Endothelial cell of umbilical vein (primary cell): Measurements from ENCODE around the gene VWC2. TPM values are rescaled to one million over a fixed set of nuclear protein-coding genes. Genes with fewer than 3 reads are reported as not detected.
A peak's percentile ranks its signal among the peaks of the same experiment; 100 is the strongest.

ENCODE experiments used
- BruUV-seq: library from RNA; stranded (reverse); fragments of 400-500 nt; replicated peaks from 2 replicates; lab custom pipeline; 2021; lab: Mats Ljungman, UMichigan
- CTCF ChIA-PET: fragments of 300-600, 350-600 bp; sonication (Branson Sonifier 250); formaldehyde crosslinking; loops from one replicate; lab custom pipeline; 2021; ENCODE audit warnings: antibody characterized with exemption, inconsistent platforms; lab: Charles Lee
- POLR2A ChIA-PET: fragments of 300-600, 350-600 bp; sonication (Branson Sonifier 250); formaldehyde crosslinking; loops from one replicate; lab custom pipeline; 2021; ENCODE audit warnings: antibody characterized with exemption, inconsistent platforms; lab: Charles Lee
- DNase-seq: peaks from one replicate; pipeline ENCODE4 v3.0.0-alpha.2; 2011; ENCODE audit warnings: low read depth, low spot score
- FAIRE-seq: peaks from 2 replicates; lab custom pipeline; 2011; peaks lifted over from hg19 to GRCh38; lab: Jason Lieb, UNC
- H2AFZ ChIP-seq: 2 replicates; pipeline ENCODE4 v1.6.0; 2012; ENCODE audit warnings: low read depth, low read length, control low read depth, inconsistent platforms
- H3K27ac ChIP-seq: 2 replicates; pipeline ENCODE4 v1.5.1; 2011; ENCODE audit warnings: low read depth, mild to moderate bottlenecking, control low read depth, low read length, moderate library complexity; ENCODE audit not compliant: insufficient read depth
- H3K27me3 ChIP-seq, 2 experiments: 2 replicates each; pipeline versions ENCODE4 v1.6.0 to v1.6.1; 2011; ENCODE audit warnings: low read length in 2 of 2, mixed read lengths in 1 of 2; ENCODE audit not compliant: control insufficient read depth in 2 of 2, insufficient read depth in 2 of 2
- H3K36me3 ChIP-seq, 2 experiments: 2 replicates in 1 of 2; 3 replicates in 1 of 2; pipeline ENCODE4 v1.5.1; 2011; ENCODE audit warnings: low read length in 2 of 2, mild to moderate bottlenecking in 1 of 2, moderate library complexity in 1 of 2; ENCODE audit not compliant: control insufficient read depth in 2 of 2, insufficient read depth in 2 of 2; ENCODE audit errors: extremely low read depth in 1 of 2
- H3K4me1 ChIP-seq: 3 replicates; pipeline ENCODE4 v1.5.1; 2011; ENCODE audit warnings: mild to moderate bottlenecking, low read length; ENCODE audit not compliant: control insufficient read depth, insufficient read depth; ENCODE audit errors: extremely low read depth
- H3K4me2 ChIP-seq: 2 replicates; pipeline ENCODE4 v1.6.1; 2011; ENCODE audit warnings: low read length, control low read depth, mixed read lengths; ENCODE audit not compliant: insufficient read depth
- H3K4me3 ChIP-seq, 3 experiments: fragments of 200-600 bp in 1 of 3; sonication (generic), shearing (Covaris generic) in 1 of 3; replicated peaks in 1 of 3; 2 replicates each; pipeline ENCODE4 v1.5.1; 2011 to 2016; ENCODE audit warnings: control low read depth in 3 of 3, low read length in 3 of 3, mild to moderate bottlenecking in 2 of 3, inconsistent platforms in 1 of 3, low read depth in 1 of 3, moderate library complexity in 1 of 3; ENCODE audit not compliant: insufficient read depth in 1 of 3
- H3K79me2 ChIP-seq: 2 replicates; pipeline ENCODE4 v1.6.0; 2012; ENCODE audit warnings: low read length, inconsistent platforms; ENCODE audit not compliant: control insufficient read depth, insufficient read depth
- H3K9ac ChIP-seq: replicated peaks from 2 replicates; pipeline ENCODE3; 2011; ENCODE audit warnings: low read length, control low read depth; ENCODE audit not compliant: insufficient read depth; ENCODE audit errors: extremely low read depth
- H3K9me1 ChIP-seq: replicated peaks from 3 replicates; pipeline ENCODE4 v1.6.0; 2011; ENCODE audit warnings: mild to moderate bottlenecking, low read length; ENCODE audit not compliant: control insufficient read depth, insufficient read depth; ENCODE audit errors: extremely low read depth
- H3K9me3 ChIP-seq: replicated peaks from 2 replicates; pipeline ENCODE4 v1.5.1; 2012; ENCODE audit warnings: low read length, inconsistent platforms; ENCODE audit not compliant: control insufficient read depth, insufficient read depth
- H4K20me1 ChIP-seq: replicated peaks from 2 replicates; pipeline ENCODE3; 2011; ENCODE audit warnings: mild to moderate bottlenecking, low read length; ENCODE audit not compliant: control insufficient read depth, insufficient read depth; ENCODE audit errors: extremely low read depth
- EZH2 ChIP-seq: IDR thresholded peaks from 2 replicates; pipeline ENCODE4 v1.6.1; 2012; ENCODE audit warnings: borderline replicate concordance, low read depth, mild to moderate bottlenecking, moderate library complexity, low read length, inconsistent platforms; ENCODE audit not compliant: severe bottlenecking
- FOS ChIP-seq: IDR thresholded peaks from 2 replicates; pipeline ENCODE4 v1.6.1; 2011; ENCODE audit warnings: mild to moderate bottlenecking, low read length, moderate library complexity, borderline replicate concordance; ENCODE audit not compliant: insufficient read depth
- GATA2 ChIP-seq: IDR thresholded peaks from 2 replicates; pipeline ENCODE4 v1.7.0; 2011; ENCODE audit warnings: low read depth, mild to moderate bottlenecking, moderate library complexity, mixed read lengths, low read length; ENCODE audit not compliant: insufficient read length, insufficient read depth
- JUN ChIP-seq: IDR thresholded peaks from 2 replicates; pipeline ENCODE4 v1.6.1; 2011; ENCODE audit warnings: borderline replicate concordance, low read depth; ENCODE audit not compliant: insufficient read length, insufficient read depth
- MYC ChIP-seq: IDR thresholded peaks from one replicate; pipeline ENCODE4 v1.6.1; 2011; ENCODE audit warnings: mild to moderate bottlenecking, low read depth, low read length
- POLR2A ChIP-seq: IDR thresholded peaks from 2 replicates; pipeline ENCODE4 v1.6.1; 2012; ENCODE audit warnings: low read depth, mild to moderate bottlenecking, control low read depth, low read length
- POLR2AphosphoS5 ChIP-seq: IDR thresholded peaks from 2 replicates; pipeline ENCODE4 v1.6.1; 2012; ENCODE audit warnings: low read depth, mild to moderate bottlenecking, control low read depth, low read length, moderate library complexity; ENCODE audit not compliant: insufficient read depth
- dilution Hi-C: fragments of 300-500 bp; cut with MboI; formaldehyde crosslinking; loops from one replicate; pipeline ENCODE4 v1.15.0; 2019; ENCODE audit warnings: low sequenced_read_pairs; ENCODE audit not compliant: extremely low pct_ligation_motif_present
- intact Hi-C: fragments of 100-400 bp; cut with micrococcal nuclease; formaldehyde crosslinking; loops from one replicate; pipeline ENCODE4 v1.10.0; 2022
- polyA plus RNA-seq, 4 experiments: library from polyadenylated mRNA; depleted of rRNA in 3 of 4; stranded (reverse) in 3 of 4; unstranded in 1 of 4; fragments of >200 nt; gene quantifications; 2 replicates each; pipeline versions ENCODE4 v1.2.1 to v1.2.3, GENCODE V29; 2011 to 2012; ENCODE audit warnings: missing spikeins in 1 of 4
- total RNA-seq: library from RNA; stranded (reverse); gene quantifications from 2 replicates; pipeline ENCODE4 v1.2.3, GENCODE V29; 2021
- TF ChIP-seq, protein P1 (sequence below), 2 donors: IDR thresholded peaks; 1 replicate in 1 of 2; 2 replicates in 1 of 2; pipeline ENCODE4 v1.5.1; 2011; ENCODE audit warnings: low read length in 2 of 2, mild to moderate bottlenecking in 2 of 2, moderate library complexity in 2 of 2, control low read depth in 1 of 2, inconsistent platforms in 1 of 2, low read depth in 1 of 2; ENCODE audit not compliant: insufficient read depth in 1 of 2; ENCODE audit errors: extremely low read depth in 1 of 2
- TF ChIP-seq, protein P2 (sequence below): IDR thresholded peaks from 2 replicates; pipeline ENCODE4 v1.6.1; 2011; ENCODE audit not compliant: insufficient read depth, insufficient read length

The VWC2 gene
- total and polyA plus RNA-seq, 2 donors (not counting 3 experiments of a cell fraction or from before 2014, with no cell fraction given), result not detected

DNA sequence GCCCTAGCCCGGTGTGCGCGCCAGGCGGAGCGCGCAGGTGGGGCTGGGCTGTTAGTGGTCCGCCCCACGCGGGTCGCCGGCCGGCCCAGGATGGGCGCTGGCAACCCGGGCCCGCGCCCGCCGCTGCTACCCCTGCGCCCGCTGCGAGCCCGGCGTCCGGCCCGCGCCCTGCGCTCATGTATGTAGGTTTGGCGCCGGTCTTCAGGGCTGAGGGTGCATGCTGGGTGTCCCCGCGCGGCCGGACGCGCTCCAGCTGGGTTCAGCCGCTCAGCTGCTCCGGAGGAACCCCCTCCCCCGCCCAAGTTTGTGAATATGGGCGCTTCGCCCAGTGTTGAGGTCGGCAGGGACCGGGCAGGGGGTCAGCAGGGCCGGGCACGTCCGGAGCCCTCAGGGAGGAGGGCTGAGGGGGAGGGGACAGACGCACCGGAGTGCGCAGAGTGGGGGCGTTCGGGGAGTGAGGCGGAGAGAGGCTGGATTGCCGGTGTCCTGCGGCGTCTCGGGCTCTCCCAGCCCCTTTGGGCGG lies 559 bp downstream of the VWC2 start:
- POLR2A ChIA-PET, result no interaction called here
- Histone ChIP-seq H3K9me1 (no peaks in the 10 kb centered on the region), H3K4me1 (no peaks in the 10 kb centered on the region), H4K20me1 (no peaks in the 10 kb centered on the region), H2AFZ (no peak overlapping the region), H3K79me2 (no peaks in the 10 kb centered on the region), H3K9me3 (no peaks in the 10 kb centered on the region), H3K27ac (no peak overlapping the region), H3K27me3 (peaks cover 10 to 26% of the 10 kb centered on the region in 2 experiments), H3K36me3 (no peaks in the 10 kb centered on the region), H3K4me3 (no peak overlapping the region), H3K9ac (no peak overlapping the region), H3K4me2 (no peak overlapping the region)
- CTCF ChIA-PET, result no interaction called here
- dilution Hi-C loops, result no loop called here
- TF ChIP-seq JUN (no peak), GATA2 (no peak), MYC (no peak), EZH2 (peak; percentile 3)
- FAIRE-seq (no peak), DNase-seq (no peak)
- no TSS peak for BruUV-seq
- intact Hi-C loops, result no loop called here

DNA sequence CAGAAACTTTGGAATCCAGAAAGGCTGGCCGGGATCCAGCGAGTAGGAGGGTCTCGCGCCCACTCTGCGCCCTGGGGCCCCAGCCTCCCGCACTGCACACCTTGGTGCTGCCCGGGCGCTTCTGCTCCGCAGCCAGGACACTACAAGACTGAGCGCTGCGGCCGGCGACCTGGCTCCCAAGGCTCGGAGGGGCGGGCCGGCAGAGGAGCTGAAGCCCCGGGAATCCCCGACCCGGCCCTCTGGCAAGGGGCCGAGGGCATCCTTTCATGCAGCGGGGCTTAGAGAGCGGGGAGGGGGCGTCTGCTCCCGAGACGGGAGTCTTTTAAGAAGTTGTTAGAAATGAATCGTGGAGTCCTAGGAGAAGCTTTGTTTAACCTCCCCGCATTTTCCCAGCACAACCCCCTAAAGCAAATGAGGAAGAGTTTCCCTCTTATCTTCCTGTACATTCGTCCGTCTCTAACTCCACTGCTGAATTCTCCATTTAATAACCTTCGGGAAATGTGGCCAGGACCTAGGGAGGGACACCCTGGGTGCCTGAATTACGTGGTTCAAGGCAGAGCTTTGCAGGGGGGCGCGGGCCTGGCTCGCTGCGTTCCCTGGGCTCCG lies 1.1 kb downstream of the VWC2 start:
- H3K9ac ChIP-seq, result no peak overlapping the region
- no peak overlapping the region for H2AFZ ChIP-seq
- BruUV-seq, result no TSS peak
- H3K79me2 ChIP-seq, result no peaks in the 10 kb centered on the region
- dilution Hi-C loops (no loop called here), intact Hi-C loops (no loop called here)
- peaks cover 10 to 26% of the 10 kb centered on the region in 2 experiments for H3K27me3 ChIP-seq
- ChIA-PET POLR2A (no interaction called here), CTCF (no interaction called here)
- H3K36me3 ChIP-seq, result no peaks in the 10 kb centered on the region
- no peak overlapping the region for H3K4me3 ChIP-seq
- DNase-seq (no peak), FAIRE-seq (no peak)
- no peak overlapping the region for H3K4me2 ChIP-seq
- no peaks in the 10 kb centered on the region for H3K9me1 ChIP-seq
- H4K20me1 ChIP-seq, result no peaks in the 10 kb centered on the region
- TF ChIP-seq EZH2 (no peak), JUN (no peak), FOS (no peak), POLR2AphosphoS5 (no peak), POLR2A (no peak), GATA2 (no peak), MYC (no peak)
- TF ChIP-seq, protein P1, sequence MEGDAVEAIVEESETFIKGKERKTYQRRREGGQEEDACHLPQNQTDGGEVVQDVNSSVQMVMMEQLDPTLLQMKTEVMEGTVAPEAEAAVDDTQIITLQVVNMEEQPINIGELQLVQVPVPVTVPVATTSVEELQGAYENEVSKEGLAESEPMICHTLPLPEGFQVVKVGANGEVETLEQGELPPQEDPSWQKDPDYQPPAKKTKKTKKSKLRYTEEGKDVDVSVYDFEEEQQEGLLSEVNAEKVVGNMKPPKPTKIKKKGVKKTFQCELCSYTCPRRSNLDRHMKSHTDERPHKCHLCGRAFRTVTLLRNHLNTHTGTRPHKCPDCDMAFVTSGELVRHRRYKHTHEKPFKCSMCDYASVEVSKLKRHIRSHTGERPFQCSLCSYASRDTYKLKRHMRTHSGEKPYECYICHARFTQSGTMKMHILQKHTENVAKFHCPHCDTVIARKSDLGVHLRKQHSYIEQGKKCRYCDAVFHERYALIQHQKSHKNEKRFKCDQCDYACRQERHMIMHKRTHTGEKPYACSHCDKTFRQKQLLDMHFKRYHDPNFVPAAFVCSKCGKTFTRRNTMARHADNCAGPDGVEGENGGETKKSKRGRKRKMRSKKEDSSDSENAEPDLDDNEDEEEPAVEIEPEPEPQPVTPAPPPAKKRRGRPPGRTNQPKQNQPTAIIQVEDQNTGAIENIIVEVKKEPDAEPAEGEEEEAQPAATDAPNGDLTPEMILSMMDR (IDR thresholded peaks at IDR 0.05; ENCODE audit: extremely low read depth in 1 of 2, insufficient read depth in 1 of 2, low read depth in 1 of 2, low read length in 2 of 2), result no peak
- TF ChIP-seq, protein P2, sequence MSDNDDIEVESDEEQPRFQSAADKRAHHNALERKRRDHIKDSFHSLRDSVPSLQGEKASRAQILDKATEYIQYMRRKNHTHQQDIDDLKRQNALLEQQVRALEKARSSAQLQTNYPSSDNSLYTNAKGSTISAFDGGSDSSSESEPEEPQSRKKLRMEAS, result no peak
- no peak overlapping the region for H3K27ac ChIP-seq
- no peaks in the 10 kb centered on the region for H3K9me3 ChIP-seq
- H3K4me1 ChIP-seq, result no peaks in the 10 kb centered on the region
